PC-3 (cell line): ENCODE results near the gene SAMD4A. TPM values are rescaled to one million over a fixed set of nuclear protein-coding genes. Genes with fewer than 3 reads are reported as not detected.

Source experiments
- ATAC-seq: fragments of 200-7000 bp; cut with Tn5 transposase; 2 replicates; pipeline ENCODE4 v1.9.1; 2020; ENCODE audit warnings: mild to moderate bottlenecking, moderate library complexity
- BruUV-seq: library from RNA; stranded (reverse); fragments of 400-500 nt; replicated peaks from 2 replicates; lab custom pipeline; 2021; lab: Mats Ljungman, UMichigan
- CTCF ChIA-PET: fragments of 300-600 bp; sonication (Branson Sonifier 250); formaldehyde crosslinking; loops from one replicate; lab custom pipeline; 2022; ENCODE audit warnings: antibody characterized with exemption; lab: Charles Lee
- POLR2A ChIA-PET: fragments of 300-600 bp; sonication (Branson Sonifier 250); formaldehyde crosslinking; loops from one replicate; lab custom pipeline; 2022; ENCODE audit warnings: antibody characterized with exemption; ENCODE audit not compliant: unreplicated experiment; lab: Charles Lee
- DNase-seq: peaks from one replicate; pipeline ENCODE4 v3.0.0-alpha.2; 2015
- H2AFZ ChIP-seq: fragments of 300-600 bp; sonication (generic); 2 replicates; pipeline ENCODE4 v1.6.0; 2016; ENCODE audit warnings: antibody characterized with exemption, low read length
- H3F3A ChIP-seq: fragments of 300-600 bp; sonication (generic); one replicate; pipeline ENCODE4 v1.6.0; 2017; ENCODE audit warnings: antibody characterized with exemption, low read length, control low read depth, mild to moderate bottlenecking; ENCODE audit not compliant: unreplicated experiment
- H3K27ac ChIP-seq: fragments of 300-600 bp; sonication (generic); 2 replicates; pipeline ENCODE4 v1.5.1; 2016; ENCODE audit warnings: mild to moderate bottlenecking, low read length
- H3K27me3 ChIP-seq: fragments of 300-600 bp; sonication (generic); 2 replicates; pipeline ENCODE4 v1.6.1; 2016; ENCODE audit warnings: low read length, mixed read lengths
- H3K36me3 ChIP-seq: fragments of 300-600 bp; sonication (generic); 2 replicates; pipeline ENCODE4 v1.6.1; 2016; ENCODE audit warnings: low read depth, mixed run types, low read length, mixed read lengths
- H3K4me1 ChIP-seq: fragments of 300-600 bp; sonication (generic); 2 replicates; pipeline ENCODE4 v1.5.1; 2016; ENCODE audit warnings: low read length; ENCODE audit not compliant: insufficient read depth
- H3K4me2 ChIP-seq: fragments of 300-600 bp; sonication (generic); 2 replicates; pipeline ENCODE4 v1.6.0; 2016; ENCODE audit warnings: low read length
- H3K4me3 ChIP-seq: fragments of 300-600 bp; sonication (generic); 2 replicates; pipeline ENCODE4 v1.5.1; 2016; ENCODE audit warnings: mild to moderate bottlenecking, low read length, mixed read lengths
- H3K79me2 ChIP-seq: fragments of 300-600 bp; sonication (generic); 2 replicates; pipeline ENCODE4 v1.6.1; 2017; ENCODE audit warnings: low read length, mixed read lengths
- H3K9ac ChIP-seq: fragments of 300-600 bp; sonication (generic); 2 replicates; pipeline ENCODE4 v1.6.0; 2016; ENCODE audit warnings: mild to moderate bottlenecking, low read length
- H3K9me2 ChIP-seq: fragments of 300-600 bp; sonication (generic); replicated peaks from 2 replicates; pipeline ENCODE4 v1.6.1; 2016; ENCODE audit warnings: mixed run types, low read length, mixed read lengths
- H3K9me3 ChIP-seq: fragments of 300-600 bp; sonication (generic); 2 replicates; pipeline ENCODE4 v1.6.1; 2016; ENCODE audit warnings: low read length, mixed read lengths
- H4K20me1 ChIP-seq: fragments of 300-600 bp; sonication (generic); 2 replicates; pipeline ENCODE4 v1.6.1; 2016; ENCODE audit warnings: low read length, mixed read lengths
- CTCF ChIP-seq: fragments of 300-600 bp; sonication (generic); conservative IDR thresholded peaks from 2 replicates; pipeline ENCODE4 v1.5.1; 2017; ENCODE audit warnings: antibody characterized with exemption, low read depth, mild to moderate bottlenecking, low read length
- EZH2 ChIP-seq: fragments of 300-600 bp; sonication (generic); IDR thresholded peaks from one replicate; pipeline ENCODE4 v1.6.1; 2017; ENCODE audit warnings: antibody characterized with exemption, mild to moderate bottlenecking, low read length; ENCODE audit not compliant: unreplicated experiment
- EZH2phosphoT487 ChIP-seq: fragments of 300-600 bp; sonication (generic); IDR thresholded peaks from 2 replicates; pipeline ENCODE4 v1.6.1; 2018; ENCODE audit warnings: mild to moderate bottlenecking, antibody characterized with exemption, low read length, borderline replicate concordance
- intact Hi-C: fragments of 100-400 bp; cut with micrococcal nuclease; formaldehyde crosslinking; loops from 2 replicates; pipeline ENCODE4 v1.9.0; 2023
- total RNA-seq: library from RNA; depleted of rRNA; stranded (reverse); fragments of >200 nt; gene quantifications from 2 replicates; pipeline ENCODE4 v1.2.3, GENCODE V29; 2014

The SAMD4A gene
- total RNA-seq, 1 experiment from 2014 or later: 42.9 TPM

GRCh38 chr14:54815016-54815415, 248.1 kb downstream of the SAMD4A start:
- H3K9me3 ChIP-seq: no peaks in the 10 kb centered on the region
- no peak overlapping the region for H3K4me3 ChIP-seq
- intact Hi-C loops: loop anchor here (10.0 kb wide), 1 partner anchor 160 kb away; no protein-coding TSS in a partner anchor
- H3K4me1 ChIP-seq: peaks cover 8% of the 10 kb centered on the region; the same call in 1 of the 2 replicates
- ChIA-PET POLR2A (no interaction called here), CTCF (interaction anchor here (0.6 kb wide), 1 partner anchor 86 kb away, joined by 5 read pairs; no protein-coding TSS in a partner anchor)
- BruUV-seq: no TSS peak
- H4K20me1 ChIP-seq: no peaks in the 10 kb centered on the region
- H3F3A ChIP-seq: no peaks in the 10 kb centered on the region
- peak overlapping the region; percentile 32 for H2AFZ ChIP-seq
- DNase-seq (peak; percentile 77), ATAC-seq (peak; percentile 52)
- no peaks in the 10 kb centered on the region for H3K27me3 ChIP-seq
- no peaks in the 10 kb centered on the region for H3K79me2 ChIP-seq
- H3K27ac ChIP-seq: no peak overlapping the region
- H3K9me2 ChIP-seq: 0 out of 2 replicates have a peak, but pooled peaks cover 3% of the 10 kb centered on the region
- H3K4me2 ChIP-seq: no peak overlapping the region
- H3K9ac ChIP-seq: no peak overlapping the region
- no peaks in the 10 kb centered on the region for H3K36me3 ChIP-seq
- TF ChIP-seq EZH2 (no peak), CTCF (no peak), EZH2phosphoT487 (no peak)

- Histone ChIP-seq H3K36me3 (no peaks in the 10 kb centered on the region), H4K20me1 (no peaks in the 10 kb centered on the region), H3K27ac (no peak overlapping the region), H3K4me3 (no peak overlapping the region), H3K27me3 (no peaks in the 10 kb centered on the region), H3K4me1 (peaks cover 8% of the 10 kb centered on the region; the same call in 1 of the 2 replicates), H3K9me3 (no peaks in the 10 kb centered on the region), H2AFZ (peak overlapping the region; percentile 32), H3K9ac (no peak overlapping the region), H3K4me2 (no peak overlapping the region), H3K9me2 (0 out of 2 replicates have a peak, but pooled peaks cover 3% of the 10 kb centered on the region), H3K79me2 (no peaks in the 10 kb centered on the region), H3F3A (no peaks in the 10 kb centered on the region)
- TF ChIP-seq EZH2phosphoT487: no peak
- no peak for TF ChIP-seq CTCF
- no peak for TF ChIP-seq EZH2
- no TSS peak for BruUV-seq
- CTCF ChIA-PET: no interaction called here
- no peak for DNase-seq
- ATAC-seq: no peak
- intact Hi-C loops: loop anchor here (10.0 kb wide), 1 partner anchor 159 kb away; no protein-coding TSS in a partner anchor
- POLR2A ChIA-PET: no interaction called here
Measured at GRCh38 chr14:54815515-54815914, 248.6 kb downstream of the SAMD4A start.

DNA sequence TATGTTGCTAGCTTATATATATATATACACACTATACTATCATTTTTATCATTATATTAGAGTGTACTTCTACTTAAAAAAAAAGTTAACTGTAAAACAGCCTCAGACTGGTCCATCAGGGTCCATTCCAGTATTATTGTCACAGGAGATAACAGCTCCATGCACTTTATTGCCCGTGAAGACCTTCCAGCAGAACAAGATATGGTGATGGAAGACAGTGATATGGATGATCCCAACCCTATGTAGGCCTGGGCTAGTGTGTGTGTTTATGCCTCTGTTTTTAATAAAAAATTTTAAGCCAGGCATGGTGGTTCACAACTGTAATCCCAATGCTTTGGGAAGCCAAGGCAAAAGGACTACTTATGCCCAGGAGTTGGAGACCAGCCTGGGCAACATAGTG, 249.5 kb downstream of the SAMD4A start:
- intact Hi-C loops: loop anchor here (10.0 kb wide), 1 partner anchor 158 kb away; no protein-coding TSS in a partner anchor
- H3K9ac ChIP-seq: no peak overlapping the region
- CTCF ChIA-PET: interaction anchor here (0.6 kb wide), 1 partner anchor 10 kb away, joined by 4 read pairs; no protein-coding TSS in a partner anchor

More for the DNA sequence above, 249.5 kb downstream of the SAMD4A start:
- no peak overlapping the region for H3K4me3 ChIP-seq
- 0 out of 2 replicates have a peak, but pooled peaks cover 3% of the 10 kb centered on the region for H3K9me2 ChIP-seq
- TF ChIP-seq EZH2 (no peak), CTCF (no peak), EZH2phosphoT487 (no peak)
- H3K27ac ChIP-seq: no peak overlapping the region
- H3K9me3 ChIP-seq: no peaks in the 10 kb centered on the region
- POLR2A ChIA-PET: no interaction called here
- ATAC-seq: no peak
- no peaks in the 10 kb centered on the region for H3F3A ChIP-seq
- H3K4me1 ChIP-seq: peaks cover 8% of the 10 kb centered on the region; the same call in 1 of the 2 replicates
- H3K27me3 ChIP-seq: no peaks in the 10 kb centered on the region
- H3K36me3 ChIP-seq: no peaks in the 10 kb centered on the region
- H3K79me2 ChIP-seq: no peaks in the 10 kb centered on the region
- no peak overlapping the region for H3K4me2 ChIP-seq
- BruUV-seq: no TSS peak
- no peaks in the 10 kb centered on the region for H4K20me1 ChIP-seq
- DNase-seq: no peak
- no peak overlapping the region for H2AFZ ChIP-seq
